HUES64 (cell line): ENCODE measurements around the gene PERM1.

Experiments used
- H3K27ac ChIP-seq: 2 replicates; pipeline ENCODE4 v1.7.0; 2013; ENCODE audit warnings: low read depth, low read length, inconsistent platforms
- H3K27me3 ChIP-seq: 2 replicates; pipeline ENCODE4 v1.6.1; 2013; ENCODE audit warnings: mild to moderate bottlenecking, low read length; ENCODE audit not compliant: insufficient read depth
- H3K36me3 ChIP-seq: 2 replicates; pipeline ENCODE4 v1.6.1; 2013; ENCODE audit warnings: mild to moderate bottlenecking, low read length; ENCODE audit not compliant: insufficient read depth
- H3K4me1 ChIP-seq: 2 replicates; pipeline ENCODE4 v1.6.1; 2013; ENCODE audit warnings: mild to moderate bottlenecking, low read length, moderate library complexity; ENCODE audit not compliant: insufficient read depth
- H3K4me3 ChIP-seq: 2 replicates; pipeline ENCODE4 v1.5.1; 2013; ENCODE audit warnings: mild to moderate bottlenecking, low read length, moderate library complexity
- H3K9ac ChIP-seq: 2 replicates; pipeline ENCODE4 v1.6.1; 2013; ENCODE audit warnings: mild to moderate bottlenecking, low read depth, low read length
- H3K9me3 ChIP-seq: 2 replicates; pipeline ENCODE4 v1.6.1; 2013; ENCODE audit warnings: low read depth, low read length; ENCODE audit not compliant: insufficient read depth
- WGBS: fragments of 150-250, 120-280 bp; methylation state at CpG from one replicate; pipeline ENCODE4 v1.1.7; 2013; ENCODE audit warnings: missing lambda C conversion rate; 5-methylcytosine and 5-hydroxymethylcytosine counted together

The PERM1 gene

DNA sequence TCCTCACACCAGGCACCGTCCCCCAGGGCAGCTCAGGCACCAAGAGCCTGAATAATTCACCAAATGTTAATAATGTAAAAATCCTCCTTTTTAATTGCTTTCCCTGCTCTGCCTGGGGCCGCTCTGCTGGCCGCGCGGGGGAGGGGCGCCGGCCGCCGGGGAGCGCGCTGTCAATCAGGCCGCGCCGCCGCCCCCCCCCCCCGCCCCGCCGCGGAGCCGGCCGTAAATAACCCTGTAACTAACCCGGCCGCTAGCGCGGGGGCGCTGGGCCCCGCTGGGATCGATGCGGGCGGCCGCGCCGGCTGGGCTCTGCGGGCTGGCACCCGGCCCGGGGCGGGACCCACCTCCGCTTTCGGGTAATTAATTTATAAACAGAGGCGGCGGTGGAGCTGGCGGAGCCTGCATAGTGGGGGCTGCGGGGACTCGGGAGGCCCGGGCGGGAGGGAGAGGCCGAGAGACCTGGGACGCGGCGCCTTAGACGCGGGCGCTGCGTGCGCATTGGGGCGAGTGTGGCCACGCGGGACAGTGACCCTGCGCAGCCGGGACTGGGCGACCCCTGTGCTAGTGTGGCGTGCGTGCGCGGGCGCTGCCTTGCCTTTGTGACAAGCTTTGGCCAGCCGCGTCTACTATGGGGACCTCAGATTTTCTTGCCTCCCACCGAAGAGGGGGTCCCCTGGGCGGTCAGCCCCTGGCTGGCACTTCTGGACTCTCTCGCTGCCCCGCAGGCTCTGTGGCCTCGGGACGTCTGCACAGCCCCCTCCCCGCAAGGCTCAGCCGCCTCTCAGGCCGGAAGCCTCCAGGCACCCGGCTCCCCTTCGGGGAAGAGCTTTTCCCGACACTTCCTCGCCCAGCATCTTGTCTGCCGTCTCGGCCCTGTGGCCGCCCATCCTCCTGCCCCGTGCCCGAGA is 41.5 kb downstream of the PERM1 start:
- 1% methylated on average over 68 of the region's 86 CpGs for WGBS
- H3K9ac ChIP-seq = no peak overlapping the region
- H3K4me1 ChIP-seq = peaks cover 19% of the 10 kb centered on the region
- H3K9me3 ChIP-seq = no peaks in the 10 kb centered on the region
- H3K27me3 ChIP-seq = peaks cover 84% of the 10 kb centered on the region
- no peak overlapping the region for H3K27ac ChIP-seq
- H3K36me3 ChIP-seq = peaks cover 13% of the 10 kb centered on the region
- peak overlapping the region; percentile 39 for H3K4me3 ChIP-seq

DNA sequence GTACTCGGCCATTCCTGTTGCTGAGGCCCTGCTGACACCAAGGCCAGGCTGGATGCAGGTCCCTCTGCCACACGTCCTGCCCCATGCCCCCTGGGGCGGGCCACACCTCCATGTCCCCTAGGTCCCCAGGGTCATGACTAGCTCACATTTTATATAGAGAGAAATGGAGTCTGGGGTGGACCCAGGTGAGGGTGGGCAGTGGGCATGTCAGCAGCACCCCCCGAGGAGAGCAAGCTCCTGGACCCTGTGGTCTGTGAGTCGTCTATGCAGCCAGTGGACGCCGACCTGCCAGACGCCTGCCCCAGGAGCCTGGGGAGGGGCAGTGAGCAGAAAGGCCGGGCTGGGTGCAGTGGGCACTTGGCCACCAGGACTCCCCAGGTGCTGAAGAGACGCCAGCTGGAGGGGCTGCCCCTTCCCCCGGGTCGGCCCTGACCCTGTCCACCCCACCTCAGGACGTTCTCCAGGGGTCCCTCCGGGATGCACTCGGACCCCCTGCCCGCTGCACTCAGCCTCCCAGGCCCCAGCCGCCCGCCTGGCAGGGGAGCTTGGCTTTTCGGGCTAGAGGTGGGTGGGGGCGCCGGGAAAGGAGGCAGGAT is 42.3 kb downstream of the PERM1 start:
- peak overlapping the region; percentile 23; the same call in 1 of the 2 replicates for H3K4me3 ChIP-seq
- no peak overlapping the region for H3K27ac ChIP-seq
- H3K4me1 ChIP-seq = peaks cover 24% of the 10 kb centered on the region
- WGBS = 8% methylated on average over 19 of the region's 21 CpGs
- H3K27me3 ChIP-seq = peaks cover 91% of the 10 kb centered on the region
- no peak overlapping the region for H3K9ac ChIP-seq
- H3K9me3 ChIP-seq = no peaks in the 10 kb centered on the region
- H3K36me3 ChIP-seq = peaks cover 6% of the 10 kb centered on the region; the same call in 1 of the 2 replicates

DNA sequence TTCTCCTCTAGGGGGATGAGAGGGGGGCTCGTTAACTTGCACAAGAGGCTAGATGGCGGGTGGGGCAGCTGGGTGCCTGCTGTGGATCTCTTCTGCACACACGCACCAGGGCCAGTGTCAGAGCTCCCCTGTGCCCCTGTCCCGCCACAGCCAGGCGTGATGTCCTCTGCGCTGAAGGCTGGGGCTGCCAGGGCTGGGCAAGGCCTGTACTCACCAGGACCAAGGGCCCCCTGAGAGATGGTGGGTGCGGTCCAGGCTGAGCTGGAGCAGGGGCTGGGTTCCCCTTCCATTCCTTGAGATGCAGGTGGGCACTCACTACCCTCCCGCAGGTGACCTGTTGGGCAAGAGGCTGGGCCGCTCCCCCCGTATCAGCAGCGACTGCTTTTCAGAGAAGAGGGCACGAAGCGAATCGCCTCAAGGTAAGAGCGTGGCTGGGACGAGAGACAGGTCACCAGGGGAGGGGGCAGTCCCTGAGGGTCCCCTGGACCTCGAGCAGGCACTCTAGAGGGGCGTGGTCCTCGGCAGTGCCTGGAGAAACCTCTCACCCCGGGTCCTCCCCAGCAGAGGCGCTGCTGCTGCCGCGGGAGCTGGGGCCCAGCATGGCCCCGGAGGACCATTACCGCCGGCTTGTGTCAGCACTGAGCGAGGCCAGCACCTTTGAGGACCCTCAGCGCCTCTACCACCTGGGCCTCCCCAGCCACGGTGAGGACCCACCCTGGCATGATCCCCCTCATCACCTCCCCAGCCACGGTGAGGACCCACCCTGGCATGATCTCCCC is 43.0 kb downstream of the PERM1 start:
- Histone ChIP-seq H3K4me1 (peaks cover 24% of the 10 kb centered on the region), H3K36me3 (no peaks in the 10 kb centered on the region), H3K4me3 (no peak overlapping the region), H3K27me3 (peaks cover 90% of the 10 kb centered on the region), H3K9ac (no peak overlapping the region), H3K9me3 (no peaks in the 10 kb centered on the region), H3K27ac (no peak overlapping the region)
- 31% methylated on average over 30 of the region's 30 CpGs for WGBS

DNA sequence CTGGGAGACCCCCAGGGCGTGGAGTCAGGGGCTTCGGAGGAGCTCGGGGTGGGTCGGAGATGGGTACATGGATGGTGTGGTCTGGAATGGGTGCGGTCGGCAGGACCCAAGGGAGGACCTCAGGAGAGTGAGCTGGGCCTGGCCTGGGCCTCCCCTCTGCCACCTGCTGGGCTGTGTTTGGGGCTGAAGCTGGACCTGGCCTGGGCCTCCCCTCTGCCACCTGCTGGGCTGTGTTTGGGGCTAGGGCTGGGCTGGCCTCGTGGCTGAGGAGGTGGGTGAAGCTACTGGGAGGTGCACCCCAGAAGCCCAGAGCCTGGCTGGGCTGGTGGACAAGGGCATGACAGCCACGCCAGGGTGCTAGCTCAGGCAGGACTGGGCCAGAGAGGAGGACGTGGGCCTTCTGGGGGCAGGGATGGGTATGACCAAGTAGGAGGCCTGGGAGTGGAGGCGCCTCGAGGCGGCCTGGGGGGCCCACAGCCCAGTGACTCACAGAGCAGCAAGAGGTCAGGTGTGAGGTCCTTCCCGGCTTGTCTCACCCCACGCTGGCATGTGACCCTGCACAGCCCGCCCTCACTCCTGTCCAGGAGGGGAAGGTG is 43.7 kb downstream of the PERM1 start:
- H3K9ac ChIP-seq = no peak overlapping the region
- 75% methylated on average over 15 of the region's 15 CpGs for WGBS
- H3K4me3 ChIP-seq = no peak overlapping the region
- peaks cover 90% of the 10 kb centered on the region for H3K27me3 ChIP-seq
- peaks cover 22% of the 10 kb centered on the region for H3K4me1 ChIP-seq
- H3K36me3 ChIP-seq = no peaks in the 10 kb centered on the region
- no peak overlapping the region for H3K27ac ChIP-seq
- no peaks in the 10 kb centered on the region for H3K9me3 ChIP-seq

DNA sequence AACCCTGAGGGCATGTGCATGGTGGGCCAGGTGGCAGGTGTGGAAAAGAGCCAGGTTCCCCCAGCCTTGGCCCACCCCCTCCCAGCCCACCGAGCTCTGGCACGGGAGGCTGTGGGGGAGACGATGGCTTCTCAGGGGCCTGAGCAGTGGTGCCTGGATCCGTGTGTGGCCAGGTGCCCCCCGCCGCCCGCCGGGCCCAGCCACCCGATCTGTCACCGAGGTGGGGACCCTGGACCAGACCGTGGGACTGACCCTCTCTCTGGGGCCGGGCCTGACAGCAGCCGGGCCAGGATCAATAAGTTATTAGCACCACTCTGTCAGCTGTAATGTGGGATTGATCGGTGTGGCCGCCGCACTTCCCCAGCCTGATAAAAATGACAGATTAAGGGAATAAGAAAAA is 44.4 kb downstream of the PERM1 start:
- Histone ChIP-seq H3K27ac (no peak overlapping the region), H3K27me3 (peaks cover 90% of the 10 kb centered on the region), H3K4me3 (no peak overlapping the region), H3K36me3 (no peaks in the 10 kb centered on the region), H3K9ac (no peak overlapping the region), H3K9me3 (no peaks in the 10 kb centered on the region), H3K4me1 (peaks cover 17% of the 10 kb centered on the region)
- whole genome bisulfite sequencing = 85% methylated on average over 16 of the region's 16 CpGs

DNA sequence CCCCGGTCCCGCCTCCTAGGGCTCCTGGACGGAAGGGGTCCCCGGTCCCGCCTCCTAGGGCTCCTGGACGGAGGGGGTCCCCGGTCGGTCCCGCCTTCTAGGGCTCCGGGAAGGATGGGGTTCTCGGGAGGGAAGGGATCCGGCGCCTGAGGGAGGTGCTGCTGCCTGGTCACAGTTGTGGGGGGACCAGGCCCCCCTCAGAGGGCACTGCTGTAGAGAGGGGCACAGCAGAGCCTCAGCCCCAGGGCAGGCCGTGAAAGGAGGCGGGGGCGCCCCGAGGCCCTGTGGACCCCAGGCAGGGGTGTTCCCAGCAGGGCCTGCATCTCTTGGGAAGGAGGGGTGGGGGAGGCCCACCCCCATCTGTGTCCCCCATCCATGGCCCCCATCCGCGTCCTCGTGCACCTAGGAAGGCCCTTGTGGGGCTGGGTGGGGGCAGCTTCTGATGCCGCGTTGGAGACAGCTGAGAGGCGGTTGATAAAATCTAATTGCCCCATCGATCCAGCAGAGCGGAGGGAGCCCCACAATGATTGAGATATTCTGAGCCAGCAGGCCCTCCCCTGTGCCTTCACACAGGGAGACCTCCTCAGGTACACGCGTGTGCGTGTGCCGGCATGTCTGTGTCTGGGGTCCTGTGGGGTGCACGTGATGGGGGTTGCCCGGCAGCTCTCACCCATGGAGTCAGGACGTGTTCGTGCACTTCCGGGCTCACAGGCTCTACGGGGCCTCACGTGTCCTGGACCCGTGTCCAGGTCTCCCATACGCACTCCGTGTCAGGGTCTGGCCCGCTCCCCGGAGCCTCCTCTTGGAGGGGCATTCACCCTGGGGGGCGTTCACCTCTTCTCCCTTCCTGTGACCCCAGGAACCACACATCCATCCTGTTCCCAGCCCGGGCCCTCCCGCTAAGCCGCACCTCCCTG is 45.3 kb downstream of the PERM1 start:
- Histone ChIP-seq H3K27ac (no peak overlapping the region), H3K4me1 (peaks cover 17% of the 10 kb centered on the region), H3K4me3 (no peak overlapping the region), H3K9me3 (no peaks in the 10 kb centered on the region), H3K36me3 (no peaks in the 10 kb centered on the region), H3K27me3 (peaks cover 91% of the 10 kb centered on the region), H3K9ac (no peak overlapping the region)
- 74% methylated on average over 45 of the region's 45 CpGs for WGBS

DNA sequence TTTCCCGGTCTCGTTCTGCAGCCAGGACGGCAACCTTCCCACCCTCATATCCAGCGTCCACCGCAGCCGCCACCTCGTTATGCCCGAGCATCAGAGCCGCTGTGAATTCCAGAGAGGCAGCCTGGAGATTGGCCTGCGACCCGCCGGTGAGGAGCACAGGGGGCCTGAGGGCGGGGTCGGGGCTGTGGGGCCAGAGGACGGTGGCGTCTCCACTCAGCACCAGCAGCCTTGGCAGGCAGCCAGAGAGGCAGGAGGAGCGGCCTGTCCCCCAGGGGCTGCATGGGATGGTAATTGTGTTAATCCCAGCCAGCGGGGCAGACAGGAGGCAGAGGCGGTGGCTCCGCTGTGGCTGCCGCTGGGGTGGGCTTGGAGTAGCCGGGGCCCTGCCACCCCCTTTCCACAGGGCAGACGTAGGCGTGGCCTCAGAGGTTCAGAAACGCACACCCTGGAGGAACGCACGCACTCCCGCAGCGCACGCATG is 46.1 kb downstream of the PERM1 start:
- Histone ChIP-seq H3K9ac (no peak overlapping the region), H3K27me3 (peaks cover 91% of the 10 kb centered on the region), H3K4me3 (0 out of 2 replicates have a peak overlapping the region, but pooled peaks have one; percentile 30), H3K4me1 (peaks cover 17% of the 10 kb centered on the region), H3K27ac (no peak overlapping the region), H3K9me3 (no peaks in the 10 kb centered on the region), H3K36me3 (no peaks in the 10 kb centered on the region)
- 4% methylated on average over 30 of the region's 30 CpGs for WGBS

DNA sequence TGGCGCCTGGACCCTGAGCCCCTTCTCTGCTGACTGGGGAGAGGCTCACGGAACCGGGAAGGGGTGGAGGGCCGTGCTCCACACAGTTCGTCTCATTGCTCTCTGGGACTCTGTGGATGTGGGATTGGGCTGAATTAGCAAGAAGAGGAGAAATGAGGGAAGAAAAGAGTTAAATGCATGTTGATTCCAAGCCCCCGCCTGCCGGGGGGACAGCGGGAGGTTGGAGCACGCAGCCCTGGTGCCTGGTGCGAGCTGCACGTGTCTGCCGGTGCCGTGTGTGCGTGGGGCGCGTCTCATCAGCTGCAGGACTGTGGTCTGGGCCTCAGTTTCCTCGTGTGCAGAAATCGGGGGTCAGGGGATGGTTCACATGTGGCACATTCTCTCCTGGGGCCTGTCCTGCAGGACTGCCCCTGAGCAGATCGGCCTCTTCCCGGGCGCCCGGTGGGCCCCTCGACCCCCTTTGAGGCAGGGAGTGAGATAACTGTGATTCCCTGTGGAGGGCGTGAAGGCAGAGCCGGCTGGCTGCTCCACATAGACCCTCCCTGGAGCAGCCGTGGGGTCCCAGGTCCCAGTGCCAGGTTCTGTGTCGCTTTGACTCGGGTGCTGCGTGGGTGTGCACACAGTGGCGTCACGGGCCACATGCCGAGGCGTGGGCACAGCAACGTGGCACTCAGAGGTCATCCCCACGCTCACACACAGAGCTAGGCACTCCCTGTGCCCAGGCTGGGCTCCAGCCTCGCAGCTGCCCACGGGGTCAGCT is 46.7 kb downstream of the PERM1 start:
- peak overlapping the region; percentile 30; the same call in 1 of the 2 replicates for H3K4me3 ChIP-seq
- 12% methylated on average over 37 of the region's 37 CpGs for WGBS
- H3K27me3 ChIP-seq = peaks cover 91% of the 10 kb centered on the region
- no peak overlapping the region for H3K27ac ChIP-seq
- H3K9ac ChIP-seq = no peak overlapping the region
- no peaks in the 10 kb centered on the region for H3K36me3 ChIP-seq
- H3K4me1 ChIP-seq = peaks cover 17% of the 10 kb centered on the region
- no peaks in the 10 kb centered on the region for H3K9me3 ChIP-seq

DNA sequence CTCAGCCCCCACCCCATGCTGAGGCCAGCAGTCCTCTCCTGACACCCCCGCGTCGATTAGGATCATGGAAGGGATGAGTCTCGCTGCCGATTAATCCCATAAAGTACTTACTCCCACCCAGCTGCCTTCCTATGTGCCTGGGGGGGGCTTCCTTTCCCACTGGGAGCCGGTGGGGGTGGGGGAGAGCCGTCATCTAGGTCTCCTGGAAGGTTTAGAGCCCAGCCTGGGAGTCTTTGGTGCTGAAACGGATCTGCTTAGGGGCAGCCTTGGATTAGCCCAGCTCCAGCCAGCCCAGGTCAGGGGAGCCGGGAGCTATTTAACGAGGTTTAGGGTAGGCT is 48.3 kb downstream of the PERM1 start:
- H3K27ac ChIP-seq = no peak overlapping the region
- H3K9me3 ChIP-seq = no peaks in the 10 kb centered on the region
- no peak overlapping the region for H3K4me3 ChIP-seq
- H3K36me3 ChIP-seq = no peaks in the 10 kb centered on the region
- 11% methylated on average over 5 of the region's 10 CpGs for WGBS
- H3K9ac ChIP-seq = no peak overlapping the region
- H3K27me3 ChIP-seq = peaks cover 91% of the 10 kb centered on the region
- peaks cover 8% of the 10 kb centered on the region; the same call in 1 of the 2 replicates for H3K4me1 ChIP-seq
